HCT116 (cell line): ENCODE results near the gene MANBA. TPM values are rescaled to one million over a fixed set of nuclear protein-coding genes. Genes with fewer than 3 reads are reported as not detected.

Experiments used
- ATAC-seq: fragments of 200-7000 bp; cut with Tn5 transposase; 2 replicates; pipeline ENCODE4 v1.9.1; 2020; ENCODE audit warnings: mild to moderate bottlenecking, moderate library complexity
- BruUV-seq: library from RNA; stranded (reverse); fragments of 400-500 nt; replicated peaks from 2 replicates; lab custom pipeline; 2021; lab: Mats Ljungman, UMichigan
- CTCF ChIA-PET: fragments of 300-600 bp; sonication (Branson Sonifier 250); formaldehyde crosslinking; loops from one replicate; lab custom pipeline; 2021; ENCODE audit warnings: antibody characterized with exemption; lab: Charles Lee
- POLR2A ChIA-PET: fragments of 300-600, 350-600 bp; sonication (Branson Sonifier 250); formaldehyde crosslinking; loops from one replicate; lab custom pipeline; 2021; ENCODE audit warnings: antibody characterized with exemption; lab: Charles Lee
- RAD21 ChIA-PET, 2 experiments: fragments of 300-600 bp; sonication (Branson Sonifier 250); formaldehyde crosslinking; loops; one replicate each; lab custom pipeline; 2023; ENCODE audit warnings: low total read pairs in 2 of 2; ENCODE audit not compliant: uncharacterized antibody in 2 of 2, unreplicated experiment in 2 of 2, low non-redundant PET in 1 of 2; lab: Charles Lee
- DNase-seq: peaks from one replicate; pipeline ENCODE4 v3.0.0-alpha.2; 2010; ENCODE audit warnings: low read depth, low spot score
- H2AFZ ChIP-seq: fragments of 200-600 bp; shearing (Covaris generic), sonication (generic); 2 replicates; pipeline ENCODE4 v1.6.1; 2017; ENCODE audit warnings: low read depth, mixed run types, mixed read lengths, antibody characterized with exemption, low read length; ENCODE audit not compliant: poor library complexity, severe bottlenecking
- H3K27ac ChIP-seq: 2 replicates; pipeline ENCODE4 v1.5.1; 2012; ENCODE audit warnings: low read depth, low read length
- H3K27me3 ChIP-seq: fragments of 200-600 bp; sonication (generic); 2 replicates; pipeline ENCODE4 v1.6.1; 2016; ENCODE audit warnings: mixed run types, low read length, mixed read lengths; ENCODE audit not compliant: insufficient read depth
- H3K36me3 ChIP-seq, 2 experiments: fragments of 200-500 bp in 1 of 2; fragments of 200-600 bp in 1 of 2; sonication (Bioruptor generic) in 1 of 2; sonication (generic) in 1 of 2; 2 replicates each; pipeline versions ENCODE4 v1.5.1 to v1.6.1; 2014 to 2016; ENCODE audit warnings: low read length in 2 of 2, inconsistent platforms in 1 of 2, mixed read lengths in 1 of 2, mixed run types in 1 of 2; ENCODE audit not compliant: insufficient read depth in 2 of 2, control insufficient read depth in 1 of 2
- H3K4me1 ChIP-seq, 2 experiments: fragments of 200-600 bp in 1 of 2; sonication (generic) in 1 of 2; 2 replicates each; pipeline versions ENCODE4 v1.5.1 to v1.6.1; 2012 to 2017; ENCODE audit warnings: low read length in 2 of 2, inconsistent platforms in 1 of 2, mild to moderate bottlenecking in 1 of 2, mixed read lengths in 1 of 2, mixed run types in 1 of 2, moderate library complexity in 1 of 2; ENCODE audit not compliant: insufficient read depth in 2 of 2, control insufficient read depth in 1 of 2
- H3K4me2 ChIP-seq: fragments of 200-600 bp; sonication (generic); 2 replicates; pipeline ENCODE4 v1.6.1; 2017; ENCODE audit warnings: mixed run types, low read length, mixed read lengths
- H3K4me3 ChIP-seq, 2 experiments: fragments of 200-600 bp in 1 of 2; sonication (generic) in 1 of 2; replicated peaks in 1 of 2; 2 replicates each; pipeline ENCODE4 v1.5.1; 2011 to 2016; ENCODE audit warnings: low read length in 2 of 2, control low read depth in 1 of 2, low read depth in 1 of 2, mild to moderate bottlenecking in 1 of 2, mixed read lengths in 1 of 2, mixed run types in 1 of 2
- H3K79me2 ChIP-seq: fragments of 200-600 bp; sonication (generic); 2 replicates; pipeline ENCODE4 v1.6.1; 2017; ENCODE audit warnings: mild to moderate bottlenecking, mixed run types, low read length, moderate library complexity, mixed read lengths; ENCODE audit not compliant: insufficient read depth
- H3K9ac ChIP-seq: fragments of 200-600 bp; sonication (generic); 2 replicates; pipeline ENCODE4 v1.6.1; 2016; ENCODE audit warnings: low read length, mixed read lengths
- H3K9me2 ChIP-seq: fragments of 200-600 bp; sonication (generic), shearing (Covaris generic); 2 replicates; pipeline ENCODE4 v1.6.1; 2017; ENCODE audit warnings: mixed run types, mild to moderate bottlenecking, moderate library complexity; ENCODE audit not compliant: insufficient read depth
- H3K9me3 ChIP-seq, 2 experiments: fragments of 200-500 bp in 1 of 2; fragments of 200-600 bp in 1 of 2; sonication (Bioruptor generic) in 1 of 2; sonication (generic) in 1 of 2; 2 replicates each; pipeline ENCODE4 v1.6.1; 2014 to 2017; ENCODE audit warnings: low read length in 2 of 2, mixed read lengths in 2 of 2, inconsistent platforms in 1 of 2, low read depth in 1 of 2, mild to moderate bottlenecking in 1 of 2, mixed run types in 1 of 2, moderate library complexity in 1 of 2; ENCODE audit not compliant: control insufficient read depth in 1 of 2, insufficient read depth in 1 of 2
- H4K20me1 ChIP-seq: fragments of 200-600 bp; sonication (generic), shearing (Covaris generic); 2 replicates; pipeline ENCODE4 v1.6.1; 2017; ENCODE audit warnings: mixed run types, mild to moderate bottlenecking, moderate library complexity; ENCODE audit not compliant: insufficient read depth
- CBX3 ChIP-seq: IDR thresholded peaks from 2 replicates; pipeline ENCODE4 v1.6.1; 2012; ENCODE audit warnings: low read depth
- CEBPB ChIP-seq: IDR thresholded peaks from 2 replicates; pipeline ENCODE4 v1.6.1; 2012; ENCODE audit warnings: low read depth
- POLR2AphosphoS5 ChIP-seq: IDR thresholded peaks from 2 replicates; pipeline ENCODE4 v1.6.1; 2011; ENCODE audit warnings: mild to moderate bottlenecking, low read depth, low read length, moderate library complexity
- SIN3A ChIP-seq: IDR thresholded peaks from 2 replicates; pipeline ENCODE4 v1.6.1; 2012; ENCODE audit warnings: low read depth
- SP1 ChIP-seq: IDR thresholded peaks from 2 replicates; pipeline ENCODE4 v1.6.1; 2012; ENCODE audit warnings: low read depth
- SRF ChIP-seq: IDR thresholded peaks from 2 replicates; pipeline ENCODE4 v1.6.1; 2012; ENCODE audit warnings: low read depth
- TCF7L2 ChIP-seq: IDR thresholded peaks from 2 replicates; pipeline ENCODE4 v1.7.0; 2011; ENCODE audit warnings: borderline replicate concordance, inconsistent platforms; ENCODE audit not compliant: insufficient read depth, insufficient read length; ENCODE audit errors: extremely low read depth
- ZFX ChIP-seq: fragments of 450-650 bp; IDR thresholded peaks from 2 replicates; pipeline ENCODE4 v1.6.1; 2017
- intact Hi-C: fragments of 100-400 bp; cut with micrococcal nuclease; formaldehyde crosslinking; loops from 2 replicates; pipeline ENCODE4 v1.10.0; 2022
- total RNA-seq: library from RNA; stranded (reverse); gene quantifications from one replicate; pipeline ENCODE4 v1.2.1, GENCODE V29; 2021; ENCODE audit not compliant: unreplicated experiment
- TF ChIP-seq, protein P1 (sequence below): IDR thresholded peaks from 2 replicates; pipeline ENCODE4 v1.6.1; 2012; ENCODE audit warnings: low read depth
- TF ChIP-seq, protein P2 (sequence below), 3 experiments: fragments of 200-600 bp in 1 of 3; sonication (generic) in 1 of 3; IDR thresholded peaks in 2 of 3; conservative IDR thresholded peaks in 1 of 3; 2 replicates each; pipeline ENCODE4 v1.5.1; 2012 to 2017; ENCODE audit warnings: low read depth in 2 of 3, low read length in 2 of 3, antibody characterized with exemption in 1 of 3, borderline replicate concordance in 1 of 3, control low read depth in 1 of 3, mild to moderate bottlenecking in 1 of 3, mixed read lengths in 1 of 3, mixed run types in 1 of 3, moderate library complexity in 1 of 3; ENCODE audit not compliant: insufficient read depth in 1 of 3

MANBA gene
- total RNA-seq, 1 experiment from 2014 or later, result 21.3 TPM

DNA sequence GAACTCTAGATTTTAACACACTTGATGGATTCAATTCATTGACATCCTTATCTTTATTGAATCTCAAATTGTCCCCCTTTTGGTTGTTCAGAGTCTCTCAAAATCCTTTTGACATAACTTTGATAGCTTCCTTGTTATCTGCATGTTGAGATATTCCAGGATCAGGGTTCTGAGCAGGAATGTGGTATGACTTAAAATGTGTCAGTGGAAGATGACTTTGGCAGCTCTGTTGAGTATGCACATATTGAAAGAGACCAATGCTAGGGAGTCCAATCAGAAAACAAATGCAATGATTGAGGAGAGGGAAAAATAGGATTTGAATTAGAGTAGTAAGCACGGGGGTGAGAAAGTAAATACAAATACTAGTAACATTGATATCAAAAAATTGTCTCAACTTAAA is 93.8 kb downstream of the MANBA start:
- Histone ChIP-seq H2AFZ (no peak overlapping the region), H4K20me1 (no peaks in the 10 kb centered on the region), H3K9me2 (no peaks in the 10 kb centered on the region), H3K79me2 (no peaks in the 10 kb centered on the region), H3K4me2 (no peak overlapping the region), H3K36me3 (no peaks in the 10 kb centered on the region), H3K4me1 (no peaks in the 10 kb centered on the region), H3K9me3 (no peaks in the 10 kb centered on the region), H3K9ac (no peak overlapping the region), H3K4me3 (no peak overlapping the region), H3K27ac (no peak overlapping the region), H3K27me3 (no peaks in the 10 kb centered on the region)
- no TSS peak for BruUV-seq
- no peak for DNase-seq
- intact Hi-C loops, result no loop called here
- ChIA-PET CTCF (no interaction called here), RAD21 (no interaction called here), POLR2A (no interaction called here)
- ATAC-seq, result no peak
- TF ChIP-seq CBX3 (no peak), SIN3A (no peak), ZFX (no peak), SP1 (no peak), CEBPB (no peak), POLR2AphosphoS5 (no peak), SRF (no peak), TCF7L2 (no peak)
- TF ChIP-seq, protein P1, sequence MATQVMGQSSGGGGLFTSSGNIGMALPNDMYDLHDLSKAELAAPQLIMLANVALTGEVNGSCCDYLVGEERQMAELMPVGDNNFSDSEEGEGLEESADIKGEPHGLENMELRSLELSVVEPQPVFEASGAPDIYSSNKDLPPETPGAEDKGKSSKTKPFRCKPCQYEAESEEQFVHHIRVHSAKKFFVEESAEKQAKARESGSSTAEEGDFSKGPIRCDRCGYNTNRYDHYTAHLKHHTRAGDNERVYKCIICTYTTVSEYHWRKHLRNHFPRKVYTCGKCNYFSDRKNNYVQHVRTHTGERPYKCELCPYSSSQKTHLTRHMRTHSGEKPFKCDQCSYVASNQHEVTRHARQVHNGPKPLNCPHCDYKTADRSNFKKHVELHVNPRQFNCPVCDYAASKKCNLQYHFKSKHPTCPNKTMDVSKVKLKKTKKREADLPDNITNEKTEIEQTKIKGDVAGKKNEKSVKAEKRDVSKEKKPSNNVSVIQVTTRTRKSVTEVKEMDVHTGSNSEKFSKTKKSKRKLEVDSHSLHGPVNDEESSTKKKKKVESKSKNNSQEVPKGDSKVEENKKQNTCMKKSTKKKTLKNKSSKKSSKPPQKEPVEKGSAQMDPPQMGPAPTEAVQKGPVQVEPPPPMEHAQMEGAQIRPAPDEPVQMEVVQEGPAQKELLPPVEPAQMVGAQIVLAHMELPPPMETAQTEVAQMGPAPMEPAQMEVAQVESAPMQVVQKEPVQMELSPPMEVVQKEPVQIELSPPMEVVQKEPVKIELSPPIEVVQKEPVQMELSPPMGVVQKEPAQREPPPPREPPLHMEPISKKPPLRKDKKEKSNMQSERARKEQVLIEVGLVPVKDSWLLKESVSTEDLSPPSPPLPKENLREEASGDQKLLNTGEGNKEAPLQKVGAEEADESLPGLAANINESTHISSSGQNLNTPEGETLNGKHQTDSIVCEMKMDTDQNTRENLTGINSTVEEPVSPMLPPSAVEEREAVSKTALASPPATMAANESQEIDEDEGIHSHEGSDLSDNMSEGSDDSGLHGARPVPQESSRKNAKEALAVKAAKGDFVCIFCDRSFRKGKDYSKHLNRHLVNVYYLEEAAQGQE, result no peak
- TF ChIP-seq, protein P2, sequence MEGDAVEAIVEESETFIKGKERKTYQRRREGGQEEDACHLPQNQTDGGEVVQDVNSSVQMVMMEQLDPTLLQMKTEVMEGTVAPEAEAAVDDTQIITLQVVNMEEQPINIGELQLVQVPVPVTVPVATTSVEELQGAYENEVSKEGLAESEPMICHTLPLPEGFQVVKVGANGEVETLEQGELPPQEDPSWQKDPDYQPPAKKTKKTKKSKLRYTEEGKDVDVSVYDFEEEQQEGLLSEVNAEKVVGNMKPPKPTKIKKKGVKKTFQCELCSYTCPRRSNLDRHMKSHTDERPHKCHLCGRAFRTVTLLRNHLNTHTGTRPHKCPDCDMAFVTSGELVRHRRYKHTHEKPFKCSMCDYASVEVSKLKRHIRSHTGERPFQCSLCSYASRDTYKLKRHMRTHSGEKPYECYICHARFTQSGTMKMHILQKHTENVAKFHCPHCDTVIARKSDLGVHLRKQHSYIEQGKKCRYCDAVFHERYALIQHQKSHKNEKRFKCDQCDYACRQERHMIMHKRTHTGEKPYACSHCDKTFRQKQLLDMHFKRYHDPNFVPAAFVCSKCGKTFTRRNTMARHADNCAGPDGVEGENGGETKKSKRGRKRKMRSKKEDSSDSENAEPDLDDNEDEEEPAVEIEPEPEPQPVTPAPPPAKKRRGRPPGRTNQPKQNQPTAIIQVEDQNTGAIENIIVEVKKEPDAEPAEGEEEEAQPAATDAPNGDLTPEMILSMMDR (IDR thresholded peaks at IDR 0.05 in 2 of 3, conservative IDR thresholded peaks at IDR 0.05 in 1 of 3; ENCODE audit: borderline replicate concordance in 1 of 3, insufficient read depth in 1 of 3, low read depth in 2 of 3, low read length in 2 of 3), result no peak
